Endodermal cell (in vitro differentiated cells): Measurements from ENCODE around the gene ANGPTL5. TPM values are rescaled to one million over a fixed set of nuclear protein-coding genes. Genes with fewer than 3 reads are reported as not detected.
"Not testable (repeated sequence)": the region's sequence is repeated elsewhere in the genome, so short reads cannot be mapped to it uniquely, and the experiment has no call there.

ENCODE experiments used
- DNase-seq: peaks from one replicate; pipeline ENCODE4 v3.0.0-alpha.2; 2017
- H3K27ac ChIP-seq: 2 replicates; pipeline ENCODE4 v1.5.1; 2013; ENCODE audit warnings: mild to moderate bottlenecking, low read depth, low read length, moderate library complexity
- H3K27me3 ChIP-seq: 2 replicates; pipeline ENCODE4 v1.6.1; 2013; ENCODE audit warnings: mild to moderate bottlenecking, low read length, moderate library complexity; ENCODE audit not compliant: insufficient read depth, control insufficient read depth, poor library complexity, severe bottlenecking
- H3K36me3 ChIP-seq: 2 replicates; pipeline ENCODE4 v1.7.0; 2013; ENCODE audit warnings: mild to moderate bottlenecking, low read length, moderate library complexity; ENCODE audit not compliant: control insufficient read depth, insufficient read depth
- H3K4me1 ChIP-seq: one replicate; pipeline ENCODE4 v1.7.0; 2013; ENCODE audit warnings: low read length; ENCODE audit not compliant: control insufficient read depth, insufficient read depth
- H3K4me3 ChIP-seq: 2 replicates; pipeline ENCODE4 v1.5.1; 2013; ENCODE audit warnings: mild to moderate bottlenecking, low read length, moderate library complexity
- H3K9ac ChIP-seq: 2 replicates; pipeline ENCODE4 v1.6.1; 2013; ENCODE audit warnings: mild to moderate bottlenecking, low read length, moderate library complexity; ENCODE audit not compliant: poor library complexity, severe bottlenecking; ENCODE audit errors: extremely low read depth
- H3K9me3 ChIP-seq: 2 replicates; pipeline ENCODE4 v1.6.1; 2013; ENCODE audit warnings: mild to moderate bottlenecking, low read length, moderate library complexity; ENCODE audit not compliant: control insufficient read depth
- H3K27ac Mint-ChIP-seq: 2 replicates; pipeline ENCODE4 v1.8.0; 2020; ENCODE audit warnings: mixed read lengths
- H3K27me3 Mint-ChIP-seq: 2 replicates; pipeline ENCODE4 v1.8.0; 2021; ENCODE audit warnings: mild to moderate bottlenecking, mixed read lengths; ENCODE audit not compliant: insufficient read depth
- H3K36me3 Mint-ChIP-seq: 2 replicates; pipeline ENCODE4 v1.8.0; 2020; ENCODE audit warnings: low read depth, mixed read lengths
- H3K4me1 Mint-ChIP-seq: 2 replicates; pipeline ENCODE4 v1.8.0; 2020; ENCODE audit warnings: mixed read lengths
- H3K4me3 Mint-ChIP-seq: 2 replicates; pipeline ENCODE4 v1.8.0; 2020; ENCODE audit warnings: mild to moderate bottlenecking, moderate library complexity, mixed read lengths
- H3K9me3 Mint-ChIP-seq: 2 replicates; pipeline ENCODE4 v1.8.0; 2020; ENCODE audit warnings: mild to moderate bottlenecking, mixed read lengths
- CTCF ChIP-seq: fragments of 200-600 bp; sonication (generic); conservative IDR thresholded peaks from 2 replicates; pipeline ENCODE4 v1.5.0; 2021; ENCODE audit warnings: antibody characterized with exemption, mild to moderate bottlenecking
- WGBS, 2 experiments: methylation state at CpG; one replicate each; pipeline versions ENCODE4 v1.1.5 to v1.1.7; 2013; ENCODE audit warnings: missing lambda C conversion rate in 2 of 2, mixed read lengths in 1 of 2; ENCODE audit not compliant: insufficient coverage in 1 of 2, insufficient read length in 1 of 2; 5-methylcytosine and 5-hydroxymethylcytosine counted together
- total RNA-seq, 2 donors: library from RNA; stranded (reverse); fragmentation: NEBNext Ultra II Directional in 1 of 2; extraction: Animal tissue kit (Norgen Biotek cat#: 25700) in 1 of 2; gene quantifications; 2 replicates in 1 of 2; 3 replicates in 1 of 2; pipeline ENCODE4 v1.2.1, GENCODE V29; 2021

The ANGPTL5 gene
- total RNA-seq, 2 donors from 2014 or later: not detected

GRCh38 chr11:101852260-101852659 lies 64.1 kb downstream of the ANGPTL5 start:
- peaks cover 10% of the 10 kb centered on the region for H3K9me3 ChIP-seq
- not testable (repeated sequence) for H3K4me3 Mint-ChIP-seq, H3K9ac ChIP-seq, H3K36me3 ChIP-seq, H3K27me3 Mint-ChIP-seq, H3K4me1 ChIP-seq, H3K4me3 ChIP-seq, H3K27me3 ChIP-seq, DNase-seq, H3K27ac ChIP-seq, H3K36me3 Mint-ChIP-seq, H3K4me1 Mint-ChIP-seq, H3K27ac Mint-ChIP-seq
- TF ChIP-seq CTCF: peak; percentile 19
- peaks cover 27% of the 10 kb centered on the region for H3K9me3 Mint-ChIP-seq
- WGBS, 2 experiments: 92% methylated on average over 5 to 11 of the region's 11 CpGs

DNA sequence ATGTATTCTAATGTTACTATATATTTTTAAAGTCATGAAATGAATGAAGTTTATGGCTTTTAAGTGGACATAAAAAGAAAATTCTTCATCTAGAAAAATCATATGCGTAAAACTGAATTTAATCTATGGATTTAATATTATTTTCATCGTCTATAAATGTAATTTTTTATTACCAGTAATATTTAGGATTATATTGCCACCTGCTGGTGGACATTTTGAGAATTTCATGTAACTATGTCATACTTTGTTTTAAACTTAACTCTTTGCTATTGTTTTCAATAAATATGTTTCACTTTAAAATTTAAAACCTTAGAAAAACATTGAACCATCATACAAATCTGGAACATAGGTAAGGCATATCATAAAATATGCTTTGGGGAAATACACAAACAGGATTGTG lies 68.1 kb downstream of the ANGPTL5 start:
- no peaks in the 10 kb centered on the region for H3K36me3 Mint-ChIP-seq
- H3K4me1 Mint-ChIP-seq: no peaks in the 10 kb centered on the region
- Histone ChIP-seq H3K9me3 (peaks cover 10% of the 10 kb centered on the region), H3K4me3 (no peak overlapping the region), H3K9ac (no peak overlapping the region), H3K27me3 (no peaks in the 10 kb centered on the region), H3K36me3 (no peaks in the 10 kb centered on the region), H3K4me1 (no peaks in the 10 kb centered on the region), H3K27ac (no peak overlapping the region)
- no peak for DNase-seq
- peaks cover 18% of the 10 kb centered on the region for H3K9me3 Mint-ChIP-seq
- H3K27me3 Mint-ChIP-seq: no peaks in the 10 kb centered on the region
- no peak overlapping the region for H3K27ac Mint-ChIP-seq
- no CpG with 5 or more reads among the region's 2 CpGs for WGBS, 2 experiments
- no peak overlapping the region for H3K4me3 Mint-ChIP-seq
- TF ChIP-seq CTCF: peak; percentile 70

GRCh38 chr11:101844608-101845007 lies 71.7 kb downstream of the ANGPTL5 start:
- no peaks in the 10 kb centered on the region for H3K4me1 Mint-ChIP-seq
- H3K4me3 ChIP-seq: no peak overlapping the region
- H3K9ac ChIP-seq: no peak overlapping the region
- peaks cover 12% of the 10 kb centered on the region for H3K9me3 Mint-ChIP-seq
- TF ChIP-seq CTCF: no peak
- no peak for DNase-seq
- H3K4me3 Mint-ChIP-seq: no peak overlapping the region
- H3K27me3 ChIP-seq: no peaks in the 10 kb centered on the region
- no peak overlapping the region for H3K27ac ChIP-seq
- peaks cover 5% of the 10 kb centered on the region for H3K9me3 ChIP-seq
- H3K36me3 ChIP-seq: no peaks in the 10 kb centered on the region
- H3K4me1 ChIP-seq: peaks cover 6% of the 10 kb centered on the region
- no peak overlapping the region for H3K27ac Mint-ChIP-seq
- no peaks in the 10 kb centered on the region for H3K36me3 Mint-ChIP-seq
- H3K27me3 Mint-ChIP-seq: no peaks in the 10 kb centered on the region
